ENCODE data around the gene CIITA.

The CIITA gene

GRCh38 chr16:10880594-10881452 is 3.8 kb downstream of the CIITA start:
- DNase-seq (ENCODE audit: low spot score): no peak

GRCh38 chr16:10881479-10882030 is 4.6 kb downstream of the CIITA start:
- DNase-seq (ENCODE audit: low spot score): no peak

GRCh38 chr16:10883004-10883403 is 6.0 kb downstream of the CIITA start:
- no peak for DNase-seq (ENCODE audit: low spot score)

GRCh38 chr16:10885246-10885645 is 8.2 kb downstream of the CIITA start:
- DNase-seq (ENCODE audit: low spot score): no peak

GRCh38 chr16:10888320-10888937 is 11.4 kb downstream of the CIITA start:
- no peak for DNase-seq (ENCODE audit: low spot score)

- no peak for DNase-seq (ENCODE audit: low spot score)
Measured at GRCh38 chr16:10889855-10890254, 12.9 kb downstream of the CIITA start.

- no peak for DNase-seq (ENCODE audit: low spot score)
Measured at GRCh38 chr16:10892782-10893318, 15.8 kb downstream of the CIITA start.

- no peak for DNase-seq (ENCODE audit: low spot score)
Measured at GRCh38 chr16:10895053-10895946, 18.3 kb downstream of the CIITA start.

GRCh38 chr16:10896165-10896564 is 19.2 kb downstream of the CIITA start:
- DNase-seq (ENCODE audit: low spot score): no peak

GRCh38 chr16:10896723-10897122 is 19.7 kb downstream of the CIITA start:
- no peak for DNase-seq (ENCODE audit: low spot score)

- DNase-seq (ENCODE audit: low spot score): no peak
Measured at GRCh38 chr16:10897134-10897533, 20.1 kb downstream of the CIITA start.

GRCh38 chr16:10902999-10903398 is 26.0 kb downstream of the CIITA start:
- no peak for DNase-seq (ENCODE audit: low spot score)

- DNase-seq (ENCODE audit: low spot score): no peak
Measured at GRCh38 chr16:10906482-10906881, 29.5 kb downstream of the CIITA start.

- no peak for DNase-seq (ENCODE audit: low spot score)
Measured at GRCh38 chr16:10906914-10907756, 30.1 kb downstream of the CIITA start.

- no peak for DNase-seq (ENCODE audit: low spot score)
Measured at GRCh38 chr16:10907757-10908045, 30.7 kb downstream of the CIITA start.

GRCh38 chr16:10911267-10911666 is 34.3 kb downstream of the CIITA start:
- DNase-seq (ENCODE audit: low spot score): no peak

GRCh38 chr16:10916534-10916933 is 39.5 kb downstream of the CIITA start:
- DNase-seq (ENCODE audit: low spot score): no peak

GRCh38 chr16:10918294-10919002 is 41.4 kb downstream of the CIITA start:
- peak; percentile 75 for DNase-seq (ENCODE audit: low spot score)

- no peak for DNase-seq (ENCODE audit: low spot score)
Measured at GRCh38 chr16:10919003-10919351, 42.0 kb downstream of the CIITA start.

GRCh38 chr16:10920726-10921427 is 43.9 kb downstream of the CIITA start:
- DNase-seq (ENCODE audit: low spot score): no peak
